Hematopoietic multipotent progenitor cell treated with erythropoietin and hydrocortisone succinate and interleukin-3 and kit ligand, for 4 days (in vitro differentiated cells): Measurements from ENCODE around the gene EMC9.

ENCODE experiments used
- DNase-seq: peaks from one replicate; pipeline ENCODE4 v3.0.0-alpha.2; 2015

Gene EMC9

GRCh38 chr14:24141097-24141880 lies at the start of gene EMC9:
Gene EMC9 (minus strand): TSS chr14:24141591. CDS start chr14:24141304, 287 bp downstream.
- DNase-seq = peak; percentile 100

- no peak for DNase-seq
These were observed 49.0 kb upstream of the EMC9 start for GRCh38 chr14:24190416-24190815.

GRCh38 chr14:24189460-24189859 lies 48.1 kb upstream of the EMC9 start:
- no peak for DNase-seq

- DNase-seq = no peak
These were observed 47.6 kb upstream of the EMC9 start for GRCh38 chr14:24189059-24189375.

GRCh38 chr14:24188251-24189058 lies 47.1 kb upstream of the EMC9 start, which contains the start of gene IPO4:
Gene IPO4 (minus strand): TSS chr14:24188816. CDS start chr14:24188787, 29 bp downstream.
- peak; percentile 99 for DNase-seq

- no peak for DNase-seq
These were observed 46.1 kb upstream of the EMC9 start for GRCh38 chr14:24187539-24187915.

GRCh38 chr14:24186831-24187538 lies 45.6 kb upstream of the EMC9 start:
- no peak for DNase-seq

- DNase-seq = no peak
These were observed 44.4 kb upstream of the EMC9 start for GRCh38 chr14:24185741-24186140.

- DNase-seq = no peak
These were observed 43.6 kb upstream of the EMC9 start for GRCh38 chr14:24185026-24185425.

GRCh38 chr14:24184104-24184970 lies 42.9 kb upstream of the EMC9 start:
- no peak for DNase-seq

- no peak for DNase-seq
These were observed 41.7 kb upstream of the EMC9 start for GRCh38 chr14:24183014-24183481.

GRCh38 chr14:24182110-24182882 lies 40.9 kb upstream of the EMC9 start:
- no peak for DNase-seq

GRCh38 chr14:24181371-24182077 lies 40.1 kb upstream of the EMC9 start:
- DNase-seq = no peak

- no peak for DNase-seq
These were observed 38.8 kb upstream of the EMC9 start for GRCh38 chr14:24179961-24180796.

GRCh38 chr14:24179294-24179960 lies 38.0 kb upstream of the EMC9 start:
- no peak for DNase-seq

GRCh38 chr14:24178399-24179178 lies 37.2 kb upstream of the EMC9 start:
- no peak for DNase-seq

GRCh38 chr14:24177891-24178290 lies 36.5 kb upstream of the EMC9 start:
- DNase-seq = no peak

GRCh38 chr14:24177041-24177825 lies 35.8 kb upstream of the EMC9 start:
- no peak for DNase-seq
